ENCODE measurements around the gene SMIM20.

DNA sequence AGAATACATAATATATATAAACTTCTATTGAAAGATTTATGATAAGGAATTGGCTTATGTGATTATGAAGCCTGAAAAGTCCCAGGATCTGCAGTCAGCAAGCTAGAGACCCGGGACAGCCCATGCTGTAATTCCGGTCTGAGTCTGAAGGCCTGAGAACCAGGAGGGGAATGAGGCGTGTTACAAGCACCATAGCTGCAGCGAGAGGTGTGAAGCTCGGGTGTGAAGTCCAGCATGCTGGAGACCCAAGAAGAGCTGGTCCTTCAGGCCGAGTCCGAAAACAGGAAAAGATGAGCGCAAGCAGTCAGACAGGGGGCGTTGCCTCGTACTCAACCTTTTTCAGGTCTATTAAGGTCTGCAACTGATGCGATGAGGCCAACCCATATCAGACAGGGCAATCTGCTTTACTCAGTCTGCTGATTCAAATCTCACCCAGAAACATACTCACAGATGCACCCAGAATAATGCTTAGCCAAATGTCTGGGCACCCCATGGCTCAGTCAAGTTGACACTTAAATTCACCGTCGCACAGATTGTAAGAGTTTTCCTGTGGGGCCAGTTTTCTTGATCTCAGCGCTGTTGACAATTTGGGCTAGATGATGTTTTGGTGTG lies 40.4 kb downstream of the SMIM20 start:
- TF ChIP-seq, protein P1, sequence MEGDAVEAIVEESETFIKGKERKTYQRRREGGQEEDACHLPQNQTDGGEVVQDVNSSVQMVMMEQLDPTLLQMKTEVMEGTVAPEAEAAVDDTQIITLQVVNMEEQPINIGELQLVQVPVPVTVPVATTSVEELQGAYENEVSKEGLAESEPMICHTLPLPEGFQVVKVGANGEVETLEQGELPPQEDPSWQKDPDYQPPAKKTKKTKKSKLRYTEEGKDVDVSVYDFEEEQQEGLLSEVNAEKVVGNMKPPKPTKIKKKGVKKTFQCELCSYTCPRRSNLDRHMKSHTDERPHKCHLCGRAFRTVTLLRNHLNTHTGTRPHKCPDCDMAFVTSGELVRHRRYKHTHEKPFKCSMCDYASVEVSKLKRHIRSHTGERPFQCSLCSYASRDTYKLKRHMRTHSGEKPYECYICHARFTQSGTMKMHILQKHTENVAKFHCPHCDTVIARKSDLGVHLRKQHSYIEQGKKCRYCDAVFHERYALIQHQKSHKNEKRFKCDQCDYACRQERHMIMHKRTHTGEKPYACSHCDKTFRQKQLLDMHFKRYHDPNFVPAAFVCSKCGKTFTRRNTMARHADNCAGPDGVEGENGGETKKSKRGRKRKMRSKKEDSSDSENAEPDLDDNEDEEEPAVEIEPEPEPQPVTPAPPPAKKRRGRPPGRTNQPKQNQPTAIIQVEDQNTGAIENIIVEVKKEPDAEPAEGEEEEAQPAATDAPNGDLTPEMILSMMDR (IDR thresholded peaks at IDR 0.05): no peak
- TF ChIP-seq POLR2A (IDR thresholded peaks at IDR 0.05): no peak

Data from adrenal gland (tissue), 5 donors.